GM21526 (cell line): ENCODE results near the gene BMAL2.

Experiments
- ATAC-seq: cut with Tn5 transposase; IDR thresholded peaks from one replicate; pipeline ENCODE4 v1.9.1; 2021; ENCODE audit warnings: moderate library complexity; ENCODE audit not compliant: unreplicated experiment, low FRiP score

BMAL2 gene

DNA sequence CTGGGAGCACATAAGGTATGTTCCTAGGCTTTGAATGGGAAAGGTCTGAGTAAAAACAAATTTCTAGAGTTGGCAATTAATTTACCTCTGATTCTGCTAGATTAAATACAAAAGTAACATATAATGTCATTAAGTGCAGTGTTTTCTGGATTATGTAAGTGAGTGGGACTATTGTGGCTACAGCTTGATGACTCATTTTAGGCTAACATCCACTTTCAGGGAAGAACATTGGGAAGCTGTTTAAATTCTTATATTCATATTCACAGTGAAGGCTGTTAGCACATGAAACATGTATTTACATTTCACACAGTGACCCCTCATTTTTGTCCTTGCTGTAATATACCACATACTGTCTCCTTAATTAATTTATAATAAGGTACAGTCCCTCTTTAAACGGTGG, 13.2 kb upstream of the BMAL2 start:
- ATAC-seq: no peak

DNA sequence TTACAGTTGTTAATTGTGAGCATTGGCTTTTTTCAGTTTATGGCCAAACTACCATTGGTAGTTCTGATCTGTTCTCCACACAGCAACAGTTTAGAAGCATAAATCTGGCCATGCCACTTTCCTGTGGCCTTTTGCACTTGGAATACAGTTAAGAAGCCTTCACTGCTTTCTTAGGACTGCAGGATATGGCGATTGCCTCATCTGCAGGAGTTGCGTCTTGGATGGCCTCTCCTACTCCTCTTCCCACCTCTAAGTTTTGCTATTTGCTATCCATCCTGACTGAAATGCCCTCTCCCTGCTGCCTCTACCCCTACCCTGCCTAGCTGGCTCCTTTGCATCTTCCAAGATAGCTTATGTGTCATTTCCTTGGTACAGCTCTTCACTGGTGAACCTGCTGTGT, 12.8 kb upstream of the BMAL2 start:
- ATAC-seq: no peak

- ATAC-seq: no peak
Measured at GRCh38 chr12:27324530-27324929, 8.1 kb upstream of the BMAL2 start.

- no peak for ATAC-seq
Measured at GRCh38 chr12:27330846-27331245, 1.8 kb upstream of the BMAL2 start.

DNA sequence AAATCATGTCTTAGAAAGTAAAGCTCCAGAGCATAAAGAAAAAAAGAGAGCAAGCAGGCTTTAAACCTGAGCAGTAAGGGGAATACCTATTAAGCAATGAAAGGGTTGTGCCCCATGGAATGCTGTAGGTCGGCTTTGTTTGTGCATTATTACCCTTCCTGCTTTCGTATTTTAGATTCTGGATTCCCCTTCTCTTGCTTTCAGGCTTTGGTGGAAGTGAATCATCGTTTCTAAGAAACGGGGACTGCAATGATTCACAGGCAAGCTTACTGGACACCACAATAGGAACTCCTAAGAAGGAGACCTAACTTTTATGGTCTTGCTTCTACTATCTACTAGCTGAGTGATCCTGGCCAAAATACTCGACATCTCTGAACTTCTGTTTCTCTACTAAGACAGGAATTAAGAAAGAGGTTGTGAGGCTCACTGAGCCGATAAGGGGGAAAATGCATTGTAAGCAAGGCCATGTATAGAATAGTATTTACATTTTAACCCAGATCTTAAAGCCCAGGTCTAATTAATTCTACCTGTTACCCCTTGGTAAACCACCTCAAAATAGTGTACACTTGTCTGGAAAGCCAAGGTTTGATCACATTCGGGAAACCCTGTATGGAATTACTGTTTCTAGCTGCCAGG, 1.2 kb upstream of the BMAL2 start:
- ATAC-seq: no peak

DNA sequence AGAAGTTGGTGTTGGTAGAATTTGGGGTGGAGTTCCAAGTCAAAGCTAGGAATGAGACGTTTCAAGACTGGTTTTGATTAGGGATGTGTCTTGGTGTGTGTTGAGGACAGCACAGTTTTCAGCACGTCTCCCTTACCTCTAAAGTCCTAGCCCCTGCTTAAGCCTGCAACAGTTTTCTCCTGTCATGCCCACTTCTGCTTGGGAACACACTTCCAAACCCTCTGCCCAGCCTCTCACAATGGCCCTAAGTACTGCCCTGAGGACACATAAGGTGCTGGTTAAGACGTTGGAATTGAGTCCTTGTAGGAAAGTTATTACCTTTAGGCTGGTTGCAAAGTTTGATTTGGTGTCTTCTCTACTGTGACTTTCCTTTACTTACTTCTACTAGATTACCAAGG, 710 bp upstream of the BMAL2 start:
- ATAC-seq: no peak

GRCh38 chr12:27332407-27332713, 276 bp upstream of the BMAL2 start:
- ATAC-seq: no peak

DNA sequence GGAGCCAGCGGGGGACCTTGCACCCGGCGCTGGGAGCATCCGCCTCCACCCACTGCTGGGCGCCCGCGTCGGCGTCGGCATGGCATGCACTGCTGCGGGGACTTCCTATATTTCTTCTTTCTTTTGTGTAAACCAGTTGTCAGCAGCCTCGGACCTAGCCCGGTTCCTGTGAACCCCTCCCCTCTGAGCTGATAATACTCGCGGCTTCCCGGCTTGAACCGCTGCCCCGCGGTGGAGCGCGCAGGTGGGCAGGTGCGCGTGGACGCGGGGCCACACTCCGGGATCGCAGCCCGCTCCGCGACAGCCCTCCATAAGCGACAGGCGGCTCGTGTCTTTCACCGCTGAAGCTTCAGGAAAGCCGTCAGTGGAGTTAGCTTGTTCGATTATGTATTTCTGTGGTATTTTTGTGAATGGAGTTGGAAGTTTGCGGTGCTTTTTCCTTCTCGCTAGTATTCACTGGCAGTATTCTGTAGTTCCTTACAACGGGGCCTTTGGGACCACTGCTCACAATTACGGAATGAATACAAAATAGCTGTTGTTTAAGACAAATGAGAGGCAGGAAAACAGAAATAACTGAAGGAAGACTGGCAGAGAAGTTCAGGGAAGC, 870 bp downstream of the BMAL2 start:
- no peak for ATAC-seq

DNA sequence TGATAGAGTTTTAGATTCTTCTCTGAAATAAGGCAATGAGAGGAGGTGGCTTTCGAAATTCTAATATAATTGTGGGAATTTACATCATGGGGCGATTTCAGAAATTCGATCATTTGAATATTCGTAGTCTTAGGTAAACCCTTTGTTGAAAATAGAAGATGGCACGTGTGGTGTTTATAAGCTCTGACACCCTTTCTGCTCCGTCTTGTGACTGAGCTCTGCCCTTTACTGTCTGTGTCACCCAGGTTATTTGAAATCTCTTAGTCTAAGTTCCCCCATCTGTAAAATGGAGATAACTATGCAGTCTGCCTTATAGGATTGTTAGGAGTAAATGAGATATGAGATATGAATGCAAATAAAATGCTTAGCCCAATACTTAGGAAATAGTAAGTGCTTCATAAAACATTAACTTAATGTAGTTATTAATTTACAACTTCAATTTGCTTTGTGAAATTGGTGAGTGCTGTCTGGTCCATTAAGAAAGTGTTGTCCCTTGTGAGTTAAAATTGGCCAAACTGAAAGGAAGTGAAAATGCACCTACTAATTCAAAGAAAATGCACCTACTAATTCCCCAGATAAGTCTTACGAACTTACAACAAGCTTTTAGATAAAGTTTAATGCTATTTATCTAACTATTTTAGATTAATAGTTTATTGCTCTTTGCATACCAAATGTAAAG, 1.5 kb downstream of the BMAL2 start:
- no peak for ATAC-seq

DNA sequence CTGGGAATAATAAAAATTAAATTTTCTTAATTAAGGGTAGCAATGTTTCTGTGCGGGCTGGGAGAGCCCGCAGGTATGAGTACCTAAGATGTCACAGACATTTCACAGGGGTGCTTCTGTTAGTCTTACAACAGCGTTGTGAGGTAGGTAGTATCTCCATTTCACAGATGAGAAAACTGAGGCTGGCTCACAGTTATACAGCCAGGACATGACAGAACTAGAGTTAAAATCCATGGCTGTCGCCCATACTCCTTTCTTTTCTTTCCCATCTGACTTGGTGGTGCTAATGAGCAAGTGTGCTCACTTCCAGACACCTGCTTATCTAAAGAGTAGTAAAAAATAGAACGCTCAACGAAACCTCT, 2.1 kb downstream of the BMAL2 start:
- no peak for ATAC-seq

- ATAC-seq: no peak
Measured at GRCh38 chr12:27335364-27336281, 3.0 kb downstream of the BMAL2 start.

- no peak for ATAC-seq
Measured at GRCh38 chr12:27336282-27336653, 3.6 kb downstream of the BMAL2 start.

DNA sequence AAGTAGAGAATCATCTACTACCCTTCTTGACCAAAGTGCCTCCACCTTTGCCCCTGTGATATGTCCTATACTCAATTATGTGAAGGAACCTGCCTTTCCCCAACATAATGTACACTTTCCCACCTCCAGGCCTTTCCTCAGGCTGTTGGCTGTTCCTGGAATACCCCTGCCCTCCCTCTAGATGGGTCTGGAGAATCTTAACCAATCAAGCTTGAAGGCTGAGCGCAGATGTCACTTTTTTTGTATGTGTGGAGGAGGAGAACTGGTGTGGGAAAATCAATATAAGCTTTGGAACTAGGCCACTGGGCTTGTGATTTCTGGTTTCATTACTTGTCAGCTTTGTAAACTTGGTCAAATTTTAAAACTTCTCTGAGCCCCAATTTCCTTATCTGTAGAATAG, 4.7 kb downstream of the BMAL2 start:
- ATAC-seq: no peak

DNA sequence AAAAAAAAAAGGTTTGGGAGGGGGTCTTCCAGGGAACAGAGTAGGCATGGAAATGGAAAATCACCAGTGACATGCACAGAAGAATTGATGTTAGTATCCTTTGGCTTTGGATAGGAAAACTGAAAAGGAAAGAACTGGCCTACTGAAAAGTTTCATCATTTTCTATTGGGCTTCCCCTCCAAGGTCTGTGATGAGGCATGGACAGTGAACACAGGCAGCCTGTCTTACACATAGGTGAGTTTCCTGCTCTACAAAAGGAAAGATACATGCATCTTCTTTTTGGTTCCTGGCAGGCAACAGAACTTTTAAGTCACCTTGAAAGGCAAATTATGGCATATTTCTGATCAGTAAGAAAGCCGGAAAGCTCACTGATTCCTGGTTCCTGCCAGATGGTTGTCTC, 5.8 kb downstream of the BMAL2 start:
- no peak for ATAC-seq

GRCh38 chr12:27340971-27341370, 8.3 kb downstream of the BMAL2 start:
- no peak for ATAC-seq

DNA sequence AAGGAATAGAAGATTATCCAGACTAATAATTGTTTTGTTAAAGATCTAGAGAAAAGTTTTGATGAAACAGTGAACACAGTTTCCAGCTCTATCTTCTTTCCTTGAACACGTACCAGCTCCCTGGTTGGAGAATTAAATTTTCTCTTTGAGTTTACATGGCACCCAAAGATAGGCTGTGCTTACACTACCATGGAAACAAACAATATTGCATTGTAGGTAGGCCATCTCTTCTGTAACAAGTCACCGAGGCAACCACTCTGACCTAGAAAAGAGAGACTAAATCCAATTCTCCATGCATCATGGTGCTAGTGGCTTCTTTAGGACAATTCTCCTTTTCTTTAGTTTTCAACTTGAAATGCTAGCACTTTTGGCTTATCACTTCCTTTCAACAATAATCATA, 9.9 kb downstream of the BMAL2 start:
- ATAC-seq: no peak

GRCh38 chr12:27343255-27344000, 10.8 kb downstream of the BMAL2 start:
- ATAC-seq: no peak

GRCh38 chr12:27344246-27344645, 11.6 kb downstream of the BMAL2 start:
- no peak for ATAC-seq

DNA sequence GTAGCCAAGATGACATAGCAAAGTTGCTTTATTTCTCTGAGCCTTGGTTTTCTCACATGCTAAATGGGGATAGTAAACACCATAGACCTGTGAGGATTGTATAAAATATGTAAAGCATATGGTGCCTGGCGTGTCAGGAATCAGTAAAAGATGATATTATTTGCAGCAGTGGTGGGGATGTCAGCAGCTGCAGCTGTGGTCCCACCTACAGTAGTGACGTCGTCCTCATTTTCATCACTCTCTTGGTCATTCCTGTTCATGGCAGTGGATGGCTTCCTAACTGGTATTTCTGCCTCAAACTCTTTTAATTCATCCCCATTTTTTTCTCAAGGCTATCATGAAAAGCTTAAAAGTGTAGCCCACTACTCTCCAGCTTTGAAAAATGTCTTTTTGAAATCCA, 12.1 kb downstream of the BMAL2 start:
- ATAC-seq: no peak

GRCh38 chr12:27345376-27345775, 12.7 kb downstream of the BMAL2 start:
- no peak for ATAC-seq

GRCh38 chr12:27347779-27348178, 15.1 kb downstream of the BMAL2 start:
- no peak for ATAC-seq
